Measurements from ENCODE around the gene IQSEC1. TPM values are rescaled to one million over a fixed set of nuclear protein-coding genes. Genes with fewer than 3 reads are reported as not detected.
"Not testable (repeated sequence)": the region's sequence is repeated elsewhere in the genome, so short reads cannot be mapped to it uniquely, and the experiment has no call there.

Gene IQSEC1
- total RNA-seq, 1 experiment from 2014 or later = 9.7 TPM

GRCh38 chr3:12886106-12886679, 187.0 kb downstream of the IQSEC1 start:
- no peak for DNase-seq (ENCODE audit: extremely low read depth, low read depth)

DNA sequence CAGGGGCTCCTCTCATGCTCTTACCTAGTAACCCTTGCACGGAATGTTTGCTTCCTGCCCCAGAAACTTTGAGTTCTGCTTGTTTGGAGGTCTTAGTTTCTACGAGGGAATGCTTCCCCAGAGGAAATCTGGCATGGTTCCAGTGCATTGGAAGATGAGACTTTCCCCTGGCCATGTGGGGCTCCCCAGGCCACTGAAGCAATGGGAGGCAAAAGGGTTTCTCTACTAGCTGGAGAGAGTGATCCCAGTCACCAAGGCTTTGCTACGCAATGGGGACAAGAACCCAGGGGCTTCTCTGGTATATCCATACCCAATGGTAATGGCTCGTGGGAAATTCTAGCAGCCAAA, 187.7 kb downstream of the IQSEC1 start:
- no peak for DNase-seq (ENCODE audit: extremely low read depth, low read depth)

DNA sequence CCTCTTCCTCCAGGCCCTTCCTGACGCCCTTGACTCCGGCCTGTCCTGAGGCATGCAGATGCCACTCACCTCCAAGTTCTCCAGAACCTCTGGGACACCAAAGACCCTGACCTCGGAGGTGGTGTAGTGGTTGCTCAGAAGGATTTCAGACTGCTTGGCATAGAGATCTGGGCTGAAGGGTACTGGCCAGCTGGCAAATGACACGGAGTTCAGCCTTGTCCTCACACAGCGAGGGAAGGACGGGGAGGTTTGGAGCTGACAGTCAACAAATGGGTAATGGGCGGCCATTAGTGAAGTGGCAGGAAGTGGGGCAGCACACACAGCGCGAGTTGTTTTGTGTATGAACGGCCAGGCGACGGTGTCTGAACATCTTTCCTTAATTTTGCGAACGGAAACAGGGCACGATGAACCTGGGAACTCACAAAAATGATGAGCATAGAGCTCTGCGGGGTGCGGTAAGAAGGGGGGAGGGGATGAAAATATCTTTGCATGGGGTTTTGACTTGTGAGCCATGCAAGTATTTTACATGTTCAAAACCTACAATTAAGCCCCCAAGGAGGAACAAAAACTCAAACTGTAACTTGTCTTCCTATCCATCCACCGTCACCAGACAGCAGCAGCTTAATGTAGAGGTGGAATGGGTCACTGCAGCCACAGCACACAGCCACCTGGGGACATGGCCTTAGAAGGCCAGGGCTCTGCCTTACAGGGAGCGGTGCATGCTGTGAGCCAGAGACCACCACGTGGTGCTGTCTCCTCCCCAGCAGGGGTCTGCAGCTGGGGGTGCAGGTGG, 188.2 kb downstream of the IQSEC1 start:
- no peak for DNase-seq (ENCODE audit: extremely low read depth, low read depth)

GRCh38 chr3:12884186-12884680, 189.0 kb downstream of the IQSEC1 start:
- DNase-seq (ENCODE audit: extremely low read depth, low read depth) = no peak

- DNase-seq (ENCODE audit: extremely low read depth, low read depth) = no peak
These were observed 190.6 kb downstream of the IQSEC1 start for GRCh38 chr3:12882336-12883310.

- DNase-seq (ENCODE audit: extremely low read depth, low read depth) = not testable (repeated sequence)
These were observed 191.4 kb downstream of the IQSEC1 start for GRCh38 chr3:12881858-12882257.

DNA sequence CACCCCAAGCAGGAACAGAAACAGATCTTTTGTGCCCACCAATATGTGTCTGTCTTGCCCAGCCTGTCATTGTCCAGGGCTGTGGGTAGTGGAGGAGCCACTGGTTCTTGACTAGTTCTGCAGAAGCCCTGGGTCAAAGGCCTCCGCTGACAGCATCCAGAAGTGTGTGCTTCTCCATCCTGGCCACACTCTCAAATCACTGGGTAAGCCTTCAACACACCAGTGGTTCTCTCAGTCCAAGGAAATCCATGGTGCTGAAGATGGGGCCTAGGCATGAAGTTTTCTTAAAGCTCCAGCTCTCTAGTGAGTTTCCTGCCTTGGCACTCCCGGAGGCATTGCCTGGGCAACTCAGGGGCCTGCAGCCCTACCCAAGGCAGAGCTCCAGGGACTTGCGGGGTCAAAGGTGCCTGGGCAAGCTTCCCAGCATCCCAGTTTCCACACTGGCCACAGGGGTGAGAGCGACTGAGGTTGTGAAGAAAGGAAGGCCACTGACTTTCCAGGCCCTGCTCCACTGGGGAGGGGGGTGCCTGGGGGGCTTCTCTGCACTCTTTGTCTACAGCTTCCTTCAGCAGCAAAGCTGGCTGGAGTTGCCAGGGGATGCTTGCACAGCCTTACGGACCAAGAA, 193.9 kb downstream of the IQSEC1 start:
- DNase-seq (ENCODE audit: extremely low read depth, low read depth) = no peak

DNA sequence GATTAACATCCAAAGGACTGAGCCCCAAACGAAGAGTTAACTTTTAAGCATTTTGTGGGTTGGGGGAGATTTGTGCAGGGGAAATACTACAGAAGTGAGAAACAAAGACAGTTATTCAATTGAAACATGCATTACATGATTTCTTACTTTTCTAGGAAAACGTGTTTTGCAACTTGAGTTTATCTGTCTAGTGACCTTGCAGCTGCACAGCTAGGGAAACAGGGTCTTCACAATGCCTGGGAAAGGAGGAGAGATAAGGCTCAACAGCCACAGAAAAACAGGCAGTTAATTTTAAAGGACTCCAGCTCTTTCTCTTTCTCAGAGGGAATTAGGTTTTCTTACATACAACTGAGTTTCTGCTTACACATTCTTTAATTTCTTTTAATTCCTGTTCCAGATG, 194.5 kb downstream of the IQSEC1 start:
- not testable (repeated sequence) for DNase-seq (ENCODE audit: extremely low read depth, low read depth)

GRCh38 chr3:12878141-12878574, 195.1 kb downstream of the IQSEC1 start:
- DNase-seq (ENCODE audit: extremely low read depth, low read depth) = no peak

GRCh38 chr3:12877040-12877439, 196.2 kb downstream of the IQSEC1 start:
- DNase-seq (ENCODE audit: extremely low read depth, low read depth) = no peak

- DNase-seq (ENCODE audit: extremely low read depth, low read depth) = no peak
These were observed 197.1 kb downstream of the IQSEC1 start for GRCh38 chr3:12875857-12876836.

DNA sequence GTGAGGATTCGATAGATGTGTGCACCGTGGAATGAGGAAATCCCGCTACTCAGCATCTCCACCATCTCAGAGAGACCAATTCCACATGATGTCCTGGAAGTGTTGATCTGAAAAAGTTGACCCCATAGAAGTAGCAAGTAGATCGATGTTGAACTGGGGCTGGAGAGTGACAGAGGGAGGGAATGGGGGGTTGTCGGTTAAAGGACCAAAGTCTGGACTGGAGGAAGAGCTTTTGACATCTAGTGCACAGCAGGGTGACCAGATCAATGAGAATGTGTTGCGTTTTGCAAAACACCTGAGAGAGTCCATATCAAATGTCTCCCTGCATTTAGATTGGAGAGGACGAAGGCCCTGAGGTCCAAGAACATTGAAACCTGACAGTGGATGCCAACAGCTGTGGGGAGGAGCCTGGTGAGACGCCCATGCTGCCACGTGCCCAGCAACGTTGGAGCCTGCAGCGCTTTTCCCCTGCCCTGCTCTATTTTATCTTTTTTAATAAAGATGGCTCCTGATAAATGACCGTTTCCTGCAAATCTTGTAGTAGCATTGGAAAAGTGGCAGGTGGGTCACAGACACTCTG, 201.7 kb downstream of the IQSEC1 start:
- DNase-seq (ENCODE audit: extremely low read depth, low read depth) = no peak

DNA sequence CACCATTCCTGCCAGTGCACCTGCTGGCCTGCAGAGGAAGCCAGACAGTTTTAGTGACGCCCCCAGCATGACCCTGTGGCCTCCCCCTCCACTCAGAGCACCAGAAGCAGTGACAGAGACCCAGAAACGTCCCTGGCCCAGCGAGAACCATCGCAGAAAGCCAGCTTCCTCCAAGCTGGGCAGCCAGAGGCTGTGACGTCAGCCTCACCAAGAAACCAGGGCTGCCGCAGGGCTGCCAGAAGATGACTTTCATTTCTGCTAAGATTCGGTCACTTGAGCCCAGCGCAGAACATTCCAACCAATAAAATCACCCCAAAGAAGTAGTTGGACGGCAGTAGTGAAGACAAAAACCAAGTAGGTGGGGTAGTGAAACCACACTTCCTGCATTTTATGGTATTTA, 202.3 kb downstream of the IQSEC1 start:
- DNase-seq (ENCODE audit: extremely low read depth, low read depth) = no peak

GRCh38 chr3:12869035-12869621, 204.1 kb downstream of the IQSEC1 start:
- no peak for DNase-seq (ENCODE audit: extremely low read depth, low read depth)

- DNase-seq (ENCODE audit: extremely low read depth, low read depth) = peak; percentile 67
These were observed 204.9 kb downstream of the IQSEC1 start for GRCh38 chr3:12868039-12869034.

- DNase-seq (ENCODE audit: extremely low read depth, low read depth) = no peak
These were observed 206.4 kb downstream of the IQSEC1 start for GRCh38 chr3:12866836-12867235.

- DNase-seq (ENCODE audit: extremely low read depth, low read depth) = no peak
These were observed 208.0 kb downstream of the IQSEC1 start for GRCh38 chr3:12865271-12865670.
